SK-N-SH treated with all-trans-retinoic acid at 6 μM for 48 hours (cell line): ENCODE measurements around the gene CACNA2D3.

Experiments
- ATAC-seq: fragments of 200-7000 bp; cut with Tn5 transposase; 3 replicates; pipeline ENCODE4 v1.9.1; 2020; ENCODE audit warnings: mild to moderate bottlenecking, moderate library complexity
- ARNTL ChIP-seq: fragments of 450-650 bp; formaldehyde crosslinking; IDR thresholded peaks from 2 replicates; pipeline ENCODE4 v1.5.0; 2020; ENCODE audit warnings: low read depth, mild to moderate bottlenecking, moderate library complexity, borderline replicate concordance
- BACH2 ChIP-seq: fragments of 250-450 bp; sonication (Bioruptor Pico); IDR thresholded peaks from 2 replicates; pipeline ENCODE4 v1.9.0; 2021; ENCODE audit warnings: mild to moderate bottlenecking, borderline replicate concordance
- CSDC2 ChIP-seq: fragments of 250-450 bp; sonication (Bioruptor Pico); IDR thresholded peaks from 2 replicates; pipeline ENCODE4 v1.5.0; 2020; ENCODE audit warnings: mild to moderate bottlenecking, moderate library complexity
- ESRRG ChIP-seq: fragments of 250-450 bp; sonication (Bioruptor Pico); IDR thresholded peaks from 2 replicates; pipeline ENCODE4 v1.6.1; 2021; ENCODE audit warnings: mild to moderate bottlenecking
- GLIS3 ChIP-seq: fragments of 250-450 bp; sonication (Bioruptor Pico); IDR thresholded peaks from 2 replicates; pipeline ENCODE4 v1.5.0; 2020; ENCODE audit warnings: mild to moderate bottlenecking, moderate library complexity
- OSR1 ChIP-seq: fragments of 250-450 bp; sonication (Bioruptor Pico); IDR thresholded peaks from 2 replicates; pipeline ENCODE4 v1.8.0; 2022; ENCODE audit warnings: moderate library complexity, mild to moderate bottlenecking, inconsistent platforms
- PATZ1 ChIP-seq: fragments of 250-450 bp; sonication (Bioruptor Pico); IDR thresholded peaks from 2 replicates; pipeline ENCODE4 v1.8.0; 2020; ENCODE audit warnings: mild to moderate bottlenecking, moderate library complexity, borderline replicate concordance
- POU6F1 ChIP-seq: fragments of 250-450 bp; sonication (Bioruptor Pico); IDR thresholded peaks from 2 replicates; pipeline ENCODE4 v1.8.0; 2021; ENCODE audit warnings: low read depth, mild to moderate bottlenecking, moderate library complexity, borderline replicate concordance
- PPARA ChIP-seq: fragments of 250-450 bp; sonication (Bioruptor Pico); IDR thresholded peaks from 2 replicates; pipeline ENCODE4 v1.5.0; 2020; ENCODE audit warnings: mild to moderate bottlenecking, borderline replicate concordance
- RARB ChIP-seq: fragments of 250-450 bp; sonication (Bioruptor Pico); IDR thresholded peaks from 2 replicates; pipeline ENCODE4 v1.8.0; 2021; ENCODE audit warnings: mild to moderate bottlenecking, moderate library complexity
- SNAI2 ChIP-seq: fragments of 250-450 bp; sonication (Bioruptor Pico); IDR thresholded peaks from 2 replicates; pipeline ENCODE4 v1.5.0; 2020; ENCODE audit warnings: mild to moderate bottlenecking, moderate library complexity
- TCF4 ChIP-seq: fragments of 250-450 bp; sonication (Bioruptor Pico); IDR thresholded peaks from 2 replicates; pipeline ENCODE4 v1.8.0; 2021; ENCODE audit warnings: mild to moderate bottlenecking, moderate library complexity, borderline replicate concordance
- TOX ChIP-seq: fragments of 250-450 bp; sonication (Bioruptor Pico); IDR thresholded peaks from 2 replicates; pipeline ENCODE4 v1.8.0; 2021; ENCODE audit warnings: mild to moderate bottlenecking, moderate library complexity, borderline replicate concordance
- TSHZ2 ChIP-seq: fragments of 250-450 bp; sonication (Bioruptor Pico); IDR thresholded peaks from 2 replicates; pipeline ENCODE4 v1.5.0; 2020; ENCODE audit warnings: mild to moderate bottlenecking, moderate library complexity
- ZC3H10 ChIP-seq: fragments of 250-450 bp; sonication (Bioruptor Pico); IDR thresholded peaks from 2 replicates; pipeline ENCODE4 v1.5.1; 2021; ENCODE audit warnings: mild to moderate bottlenecking, moderate library complexity
- ZFP3 ChIP-seq: fragments of 250-450 bp; sonication (Bioruptor Pico); IDR thresholded peaks from 2 replicates; pipeline ENCODE4 v1.5.0; 2020; ENCODE audit warnings: mild to moderate bottlenecking, moderate library complexity
- ZFP30 ChIP-seq: fragments of 450-650 bp; formaldehyde crosslinking; IDR thresholded peaks from 2 replicates; pipeline ENCODE4 v1.5.0; 2022; ENCODE audit warnings: mild to moderate bottlenecking, moderate library complexity
- ZNF565 ChIP-seq: fragments of 450-650 bp; formaldehyde crosslinking; conservative IDR thresholded peaks from 2 replicates; pipeline ENCODE4 v1.5.0; 2020; ENCODE audit warnings: low read depth, mild to moderate bottlenecking, moderate library complexity
- ZNF70 ChIP-seq: fragments of 450-650 bp; formaldehyde crosslinking; IDR thresholded peaks from 2 replicates; pipeline ENCODE4 v1.5.0; 2020; ENCODE audit warnings: mild to moderate bottlenecking, moderate library complexity
- ZNF8 ChIP-seq: fragments of 450-650 bp; formaldehyde crosslinking; IDR thresholded peaks from 2 replicates; pipeline ENCODE4 v1.5.0; 2020; ENCODE audit warnings: mild to moderate bottlenecking, moderate library complexity
- TF ChIP-seq, protein P1 (sequence below): fragments of 250-450 bp; sonication (Bioruptor Pico); IDR thresholded peaks from 2 replicates; pipeline ENCODE4 v1.5.1; 2020; ENCODE audit warnings: low read depth, mild to moderate bottlenecking, moderate library complexity

CACNA2D3 gene

GRCh38 chr3:54845551-54845950 lies 723.2 kb downstream of the CACNA2D3 start:
- ATAC-seq = no peak
- TF ChIP-seq ZNF565 (CRISPR knock-in tag) (no peak), RARB (CRISPR knock-in tag) (no peak), PATZ1 (CRISPR knock-in tag) (no peak), ZNF8 (CRISPR knock-in tag) (no peak)
- TF ChIP-seq, protein P1, sequence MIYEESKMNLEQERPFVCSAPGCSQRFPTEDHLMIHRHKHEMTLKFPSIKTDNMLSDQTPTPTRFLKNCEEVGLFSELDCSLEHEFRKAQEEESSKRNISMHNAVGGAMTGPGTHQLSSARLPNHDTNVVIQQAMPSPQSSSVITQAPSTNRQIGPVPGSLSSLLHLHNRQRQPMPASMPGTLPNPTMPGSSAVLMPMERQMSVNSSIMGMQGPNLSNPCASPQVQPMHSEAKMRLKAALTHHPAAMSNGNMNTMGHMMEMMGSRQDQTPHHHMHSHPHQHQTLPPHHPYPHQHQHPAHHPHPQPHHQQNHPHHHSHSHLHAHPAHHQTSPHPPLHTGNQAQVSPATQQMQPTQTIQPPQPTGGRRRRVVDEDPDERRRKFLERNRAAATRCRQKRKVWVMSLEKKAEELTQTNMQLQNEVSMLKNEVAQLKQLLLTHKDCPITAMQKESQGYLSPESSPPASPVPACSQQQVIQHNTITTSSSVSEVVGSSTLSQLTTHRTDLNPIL (CRISPR knock-in tag) = no peak
- TF ChIP-seq, all 23 proteins: peak for 0

DNA sequence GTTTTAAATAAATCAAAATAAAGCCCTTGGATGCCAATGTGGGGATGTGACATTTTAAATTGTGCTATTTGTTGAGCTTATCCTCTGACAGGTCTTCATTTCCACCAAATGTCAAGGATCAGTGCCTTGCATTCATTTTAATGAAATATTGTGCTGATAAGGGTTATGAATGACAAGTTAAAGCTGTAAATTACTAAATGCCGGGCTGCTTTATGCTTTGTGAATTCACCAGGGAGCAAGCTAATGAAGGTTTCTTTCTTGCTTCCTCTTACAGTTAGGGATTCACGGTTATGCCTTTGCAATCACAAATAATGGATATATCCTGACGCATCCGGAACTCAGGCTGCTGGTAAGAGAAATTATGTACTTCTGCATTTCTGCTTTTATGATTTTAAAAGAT lies 723.8 kb downstream of the CACNA2D3 start:
- no peak for TF ChIP-seq ZFP30 (CRISPR knock-in tag)
- TF ChIP-seq, all 23 proteins: peak for 0
- ATAC-seq = no peak

DNA sequence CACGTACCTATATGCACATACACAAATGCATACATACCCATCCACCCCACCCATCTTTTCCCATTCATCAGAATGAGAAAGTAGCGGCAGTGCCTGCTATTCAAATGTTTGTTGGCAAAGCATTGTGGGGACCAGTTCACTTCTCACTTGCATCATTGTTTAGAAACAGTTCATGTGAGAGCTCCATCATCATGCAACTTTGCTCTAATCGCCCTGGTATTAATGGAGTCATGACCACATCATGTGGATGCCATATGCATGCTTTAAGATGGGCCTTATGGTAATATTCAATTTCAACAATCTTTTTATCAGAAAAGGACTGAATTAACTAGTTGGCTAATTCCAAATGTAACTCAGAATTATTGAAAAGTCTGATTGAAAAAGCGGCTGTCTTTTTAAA lies 725.0 kb downstream of the CACNA2D3 start:
- TF ChIP-seq ZNF70 (CRISPR knock-in tag) = no peak
- TF ChIP-seq TOX (CRISPR knock-in tag) = no peak
- no peak for TF ChIP-seq SNAI2
- no peak for TF ChIP-seq ZC3H10 (CRISPR knock-in tag)
- no peak for TF ChIP-seq CSDC2 (CRISPR knock-in tag)
- no peak for TF ChIP-seq POU6F1 (CRISPR knock-in tag)
- no peak for TF ChIP-seq ESRRG (CRISPR knock-in tag)
- no peak for TF ChIP-seq PATZ1 (CRISPR knock-in tag)
- no peak for TF ChIP-seq RARB (CRISPR knock-in tag)
- TF ChIP-seq GLIS3 = no peak
- no peak for TF ChIP-seq ZFP3 (CRISPR knock-in tag)
- no peak for TF ChIP-seq TCF4 (CRISPR knock-in tag)
- TF ChIP-seq PPARA (CRISPR knock-in tag) = no peak
- no peak for TF ChIP-seq TSHZ2 (CRISPR knock-in tag)
- no peak for TF ChIP-seq ARNTL (CRISPR knock-in tag)
- TF ChIP-seq BACH2 (CRISPR knock-in tag) = no peak
- no peak for TF ChIP-seq OSR1 (CRISPR knock-in tag)
- TF ChIP-seq, all 23 proteins: peak for 0
- no peak for ATAC-seq
